ENCODE measurements around the gene ZBTB7B.

ZBTB7B gene

DNA sequence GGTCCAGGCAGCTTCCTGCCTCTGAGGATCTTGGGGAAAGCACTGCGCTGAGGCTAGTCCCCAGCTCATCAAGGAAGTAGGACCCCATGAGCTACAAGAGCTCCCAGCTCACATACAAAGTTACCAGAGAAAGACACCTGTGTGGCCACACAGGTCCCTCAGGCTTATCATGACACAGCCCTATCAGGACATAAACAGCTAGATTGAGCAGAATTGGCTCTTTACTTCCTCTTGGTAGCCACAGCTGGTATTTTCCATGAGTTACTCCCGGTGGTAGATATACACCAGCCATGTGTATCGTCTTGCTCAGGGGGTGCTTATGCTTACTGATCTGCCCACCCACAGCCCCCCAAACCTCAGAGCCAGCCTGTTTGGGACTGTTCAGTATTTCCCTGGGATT, 8.0 kb upstream of the ZBTB7B start:
- TF ChIP-seq POLR2AphosphoS5 (IDR thresholded peaks at IDR 0.05; ENCODE audit: low read depth, low read length) (no peak), SIN3A (IDR thresholded peaks at IDR 0.05; ENCODE audit: borderline replicate concordance, insufficient read depth, low read length) (no peak), TAF1 (IDR thresholded peaks at IDR 0.05; ENCODE audit: borderline replicate concordance, insufficient read depth, low read length) (no peak), FOXP2 (optimal IDR thresholded peaks at IDR 0.05; ENCODE audit: borderline replicate concordance, extremely low read depth, extremely low read length, insufficient read depth) (no peak)
- TF ChIP-seq, protein P1, sequence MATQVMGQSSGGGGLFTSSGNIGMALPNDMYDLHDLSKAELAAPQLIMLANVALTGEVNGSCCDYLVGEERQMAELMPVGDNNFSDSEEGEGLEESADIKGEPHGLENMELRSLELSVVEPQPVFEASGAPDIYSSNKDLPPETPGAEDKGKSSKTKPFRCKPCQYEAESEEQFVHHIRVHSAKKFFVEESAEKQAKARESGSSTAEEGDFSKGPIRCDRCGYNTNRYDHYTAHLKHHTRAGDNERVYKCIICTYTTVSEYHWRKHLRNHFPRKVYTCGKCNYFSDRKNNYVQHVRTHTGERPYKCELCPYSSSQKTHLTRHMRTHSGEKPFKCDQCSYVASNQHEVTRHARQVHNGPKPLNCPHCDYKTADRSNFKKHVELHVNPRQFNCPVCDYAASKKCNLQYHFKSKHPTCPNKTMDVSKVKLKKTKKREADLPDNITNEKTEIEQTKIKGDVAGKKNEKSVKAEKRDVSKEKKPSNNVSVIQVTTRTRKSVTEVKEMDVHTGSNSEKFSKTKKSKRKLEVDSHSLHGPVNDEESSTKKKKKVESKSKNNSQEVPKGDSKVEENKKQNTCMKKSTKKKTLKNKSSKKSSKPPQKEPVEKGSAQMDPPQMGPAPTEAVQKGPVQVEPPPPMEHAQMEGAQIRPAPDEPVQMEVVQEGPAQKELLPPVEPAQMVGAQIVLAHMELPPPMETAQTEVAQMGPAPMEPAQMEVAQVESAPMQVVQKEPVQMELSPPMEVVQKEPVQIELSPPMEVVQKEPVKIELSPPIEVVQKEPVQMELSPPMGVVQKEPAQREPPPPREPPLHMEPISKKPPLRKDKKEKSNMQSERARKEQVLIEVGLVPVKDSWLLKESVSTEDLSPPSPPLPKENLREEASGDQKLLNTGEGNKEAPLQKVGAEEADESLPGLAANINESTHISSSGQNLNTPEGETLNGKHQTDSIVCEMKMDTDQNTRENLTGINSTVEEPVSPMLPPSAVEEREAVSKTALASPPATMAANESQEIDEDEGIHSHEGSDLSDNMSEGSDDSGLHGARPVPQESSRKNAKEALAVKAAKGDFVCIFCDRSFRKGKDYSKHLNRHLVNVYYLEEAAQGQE (IDR thresholded peaks at IDR 0.05; ENCODE audit: insufficient read depth in 1 of 2, low read depth in 2 of 2, low read length in 2 of 2): no peak

- TF ChIP-seq TAF1 (IDR thresholded peaks at IDR 0.05; ENCODE audit: borderline replicate concordance, insufficient read depth, low read length): no peak
- TF ChIP-seq, protein P1 (IDR thresholded peaks at IDR 0.05; ENCODE audit: insufficient read depth in 1 of 2, low read depth in 2 of 2, low read length in 2 of 2): no peak
- TF ChIP-seq FOXP2 (optimal IDR thresholded peaks at IDR 0.05; ENCODE audit: borderline replicate concordance, extremely low read depth, extremely low read length, insufficient read depth): no peak
- TF ChIP-seq SIN3A (IDR thresholded peaks at IDR 0.05; ENCODE audit: borderline replicate concordance, insufficient read depth, low read length): no peak
- TF ChIP-seq POLR2AphosphoS5 (IDR thresholded peaks at IDR 0.05; ENCODE audit: low read depth, low read length): no peak
These were observed 5.5 kb upstream of the ZBTB7B start for GRCh38 chr1:154996966-154997701.

GRCh38 chr1:154998201-154998780, 4.3 kb upstream of the ZBTB7B start:
- TF ChIP-seq SIN3A (IDR thresholded peaks at IDR 0.05; ENCODE audit: borderline replicate concordance, insufficient read depth, low read length) (no peak), POLR2AphosphoS5 (IDR thresholded peaks at IDR 0.05; ENCODE audit: low read depth, low read length) (no peak), TAF1 (IDR thresholded peaks at IDR 0.05; ENCODE audit: borderline replicate concordance, insufficient read depth, low read length) (no peak)
- TF ChIP-seq, protein P1 (IDR thresholded peaks at IDR 0.05; ENCODE audit: insufficient read depth in 1 of 2, low read depth in 2 of 2, low read length in 2 of 2): no peak

- TF ChIP-seq, protein P1 (IDR thresholded peaks at IDR 0.05; ENCODE audit: insufficient read depth in 1 of 2, low read depth in 2 of 2, low read length in 2 of 2): no peak
- TF ChIP-seq FOXP2 (optimal IDR thresholded peaks at IDR 0.05; ENCODE audit: borderline replicate concordance, extremely low read depth, extremely low read length, insufficient read depth) (no peak), SIN3A (IDR thresholded peaks at IDR 0.05; ENCODE audit: borderline replicate concordance, insufficient read depth, low read length) (no peak)
These were observed 3.6 kb upstream of the ZBTB7B start for GRCh38 chr1:154998818-154999570.
